Measurements from ENCODE around the gene KRTAP10-6. TPM values are rescaled to one million over a fixed set of nuclear protein-coding genes. Genes with fewer than 3 reads are reported as not detected.
"Not testable (repeated sequence)": the region's sequence is repeated elsewhere in the genome, so short reads cannot be mapped to it uniquely, and the experiment has no call there.

Gene KRTAP10-6
- total RNA-seq, 1 experiment from 2014 or later: not detected

- H3K27me3 ChIP-seq (ENCODE audit: low read length); DNase-seq; ATAC-seq; BruUV-seq (replicated peaks); H3K4me2 ChIP-seq (ENCODE audit: low read length); H3K9me2 ChIP-seq (replicated peaks; ENCODE audit: low read length); H3K4me3 ChIP-seq (ENCODE audit: low read length); H2AFZ ChIP-seq (ENCODE audit: low read length); CTCF ChIA-PET; H3K4me1 ChIP-seq (ENCODE audit: insufficient read depth, low read length); intact Hi-C loops (cut with micrococcal nuclease); H3K9ac ChIP-seq (ENCODE audit: low read length); H4K20me1 ChIP-seq (ENCODE audit: low read length); H3F3A ChIP-seq (ENCODE audit: low read length, unreplicated experiment); POLR2A ChIA-PET (ENCODE audit: unreplicated experiment); H3K27ac ChIP-seq (ENCODE audit: low read length); H3K36me3 ChIP-seq (ENCODE audit: low read depth, low read length); H3K79me2 ChIP-seq (ENCODE audit: low read length): not testable (repeated sequence)
- peaks cover 10% of the 10 kb centered on the region for H3K9me3 ChIP-seq (ENCODE audit: low read length)
These were observed 35.0 kb upstream of the KRTAP10-6 start for GRCh38 chr21:44627181-44627822.

DNA sequence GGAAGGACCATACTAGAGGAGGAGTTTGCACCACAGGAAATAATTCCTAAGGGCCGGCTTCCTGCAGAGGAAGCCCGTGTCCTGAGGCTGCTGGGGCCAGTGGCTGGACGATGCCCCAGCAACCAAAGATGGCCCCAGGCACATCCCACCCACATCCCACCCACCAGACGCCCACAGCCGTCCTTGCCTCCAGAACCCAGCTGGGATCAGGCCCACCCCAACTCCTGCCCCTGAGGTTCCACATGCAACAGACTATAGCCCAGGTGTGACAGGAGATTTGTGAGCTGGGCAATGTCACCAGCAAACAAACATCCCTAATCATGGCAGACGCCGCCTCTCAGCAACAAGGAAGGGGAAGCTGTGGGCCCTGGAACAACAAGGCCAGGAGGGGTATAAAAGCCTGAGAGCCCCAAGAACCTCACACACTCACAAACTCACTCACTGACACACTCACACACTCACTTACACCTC is 34.4 kb upstream of the KRTAP10-6 start, which contains the start of gene KRTAP10-9:
Gene KRTAP10-9 (plus strand): TSS at position 421 of the 471 bp plus-strand sequence. CDS start 79 bp downstream, outside the sequence.
- Histone ChIP-seq H3K9me2 (replicated peaks; ENCODE audit: low read length) (no peaks in the 10 kb centered on the region), H3K9ac (ENCODE audit: low read length) (no peak within 1 kb of the TSS), H3K9me3 (ENCODE audit: low read length) (peaks cover 10% of the 10 kb centered on the region), H3K4me3 (ENCODE audit: low read length) (no peak within 1 kb of the TSS), H3K27me3 (ENCODE audit: low read length) (no peaks in the 10 kb centered on the region), H3K4me2 (ENCODE audit: low read length) (no peak within 1 kb of the TSS), H3K4me1 (ENCODE audit: insufficient read depth, low read length) (no peaks in the 10 kb centered on the region), H3K79me2 (ENCODE audit: low read length) (no peaks in the 10 kb centered on the region), H3K36me3 (ENCODE audit: low read depth, low read length) (no peaks in the 10 kb centered on the region), H4K20me1 (ENCODE audit: low read length) (no peaks in the 10 kb centered on the region), H3F3A (ENCODE audit: low read length, unreplicated experiment) (no peaks in the 10 kb centered on the region), H2AFZ (ENCODE audit: low read length) (no peak within 1 kb of the TSS), H3K27ac (ENCODE audit: low read length) (no peak within 1 kb of the TSS)
- CTCF ChIA-PET: no interaction called here
- no TSS peak for BruUV-seq (replicated peaks)
- no peak for TF ChIP-seq CTCF (conservative IDR thresholded peaks at IDR 0.05; ENCODE audit: low read depth, low read length)
- TF ChIP-seq EZH2 (IDR thresholded peaks at IDR 0.05; ENCODE audit: low read length, unreplicated experiment): no peak
- TF ChIP-seq EZH2phosphoT487 (IDR thresholded peaks at IDR 0.05; ENCODE audit: borderline replicate concordance, low read length): no peak
- POLR2A ChIA-PET (ENCODE audit: unreplicated experiment): no interaction called here
- no peak for ATAC-seq
- DNase-seq: no peak
- intact Hi-C loops (cut with micrococcal nuclease): no loop called here

- Histone ChIP-seq H2AFZ (ENCODE audit: low read length) (no peak overlapping the region), H3K9me2 (replicated peaks; ENCODE audit: low read length) (no peaks in the 10 kb centered on the region), H4K20me1 (ENCODE audit: low read length) (no peaks in the 10 kb centered on the region), H3K36me3 (ENCODE audit: low read depth, low read length) (no peaks in the 10 kb centered on the region), H3K4me1 (ENCODE audit: insufficient read depth, low read length) (no peaks in the 10 kb centered on the region), H3K79me2 (ENCODE audit: low read length) (no peaks in the 10 kb centered on the region), H3K4me2 (ENCODE audit: low read length) (no peak overlapping the region), H3K27me3 (ENCODE audit: low read length) (no peaks in the 10 kb centered on the region), H3F3A (ENCODE audit: low read length, unreplicated experiment) (no peaks in the 10 kb centered on the region), H3K4me3 (ENCODE audit: low read length) (no peak overlapping the region), H3K9ac (ENCODE audit: low read length) (no peak overlapping the region), H3K27ac (ENCODE audit: low read length) (no peak overlapping the region), H3K9me3 (ENCODE audit: low read length) (peaks cover 10% of the 10 kb centered on the region)
- BruUV-seq (replicated peaks): no TSS peak
- ATAC-seq: no peak
- intact Hi-C loops (cut with micrococcal nuclease): no loop called here
- ChIA-PET POLR2A (ENCODE audit: unreplicated experiment) (no interaction called here), CTCF (no interaction called here)
- DNase-seq: no peak
- no peak for TF ChIP-seq EZH2phosphoT487 (IDR thresholded peaks at IDR 0.05; ENCODE audit: borderline replicate concordance, low read length)
- TF ChIP-seq EZH2 (IDR thresholded peaks at IDR 0.05; ENCODE audit: low read length, unreplicated experiment): no peak
- no peak for TF ChIP-seq CTCF (conservative IDR thresholded peaks at IDR 0.05; ENCODE audit: low read depth, low read length)
These were observed 34.0 kb upstream of the KRTAP10-6 start for GRCh38 chr21:44626262-44626661.

Measured in PC-3 (cell line).